ENCODE measurements around the gene TMEM269.

Gene TMEM269, protein sequence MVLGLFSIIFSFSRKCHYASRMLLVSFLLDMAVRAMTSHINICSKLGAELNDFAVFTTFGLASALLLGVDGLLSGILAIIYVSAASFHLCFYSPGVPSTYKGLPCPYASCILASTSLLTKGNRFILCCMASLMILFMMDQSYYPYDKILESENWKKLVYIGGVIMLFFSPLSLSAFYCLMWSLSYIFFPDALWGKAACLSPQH

GRCh38 chr1:42784946-42785693, at the start of gene TMEM269:
TSS of gene TMEM269 (plus strand) at chr1:42784991. CDS start at chr1:42789894, 4,903 bp downstream.
- DNase-seq = peak; percentile 81

GRCh38 chr1:42735056-42735455, 49.7 kb upstream of the TMEM269 start:
- DNase-seq = peak; percentile 58

DNA sequence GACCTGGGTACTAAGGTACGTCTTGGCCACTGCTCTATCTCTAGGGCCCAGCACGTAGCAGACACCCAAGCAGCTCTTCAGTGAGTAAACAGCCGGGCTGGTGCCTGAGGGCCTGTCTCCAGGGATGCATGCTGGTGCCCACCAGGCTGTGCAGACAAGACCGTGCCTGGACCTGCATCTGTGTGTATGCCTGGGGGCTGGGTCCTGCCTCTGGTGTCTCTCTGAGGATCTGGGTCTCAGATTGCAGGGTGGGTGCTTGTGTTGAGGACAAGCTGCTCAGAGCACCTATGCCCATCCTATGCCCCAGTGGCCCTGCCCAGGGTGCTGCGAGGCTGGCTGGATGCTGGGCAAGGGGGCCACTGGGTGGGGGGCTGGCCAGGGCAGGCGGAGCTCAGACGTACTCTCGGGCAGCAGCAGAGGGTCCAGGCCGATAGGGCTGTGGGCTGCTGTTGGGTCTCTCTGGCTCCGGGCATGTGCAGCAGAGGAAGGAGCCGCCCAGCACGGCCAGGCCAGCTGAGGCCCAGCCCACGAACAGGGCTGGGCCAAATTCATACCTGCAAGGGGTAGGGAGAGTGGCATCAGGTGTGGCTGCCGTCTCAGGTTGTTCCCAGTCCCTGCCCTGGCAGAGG, 49.2 kb upstream of the TMEM269 start:
- peak; percentile 47 for DNase-seq

- DNase-seq = peak; percentile 60
Observed at GRCh38 chr1:42736152-42736551, 48.6 kb upstream of the TMEM269 start.

DNA sequence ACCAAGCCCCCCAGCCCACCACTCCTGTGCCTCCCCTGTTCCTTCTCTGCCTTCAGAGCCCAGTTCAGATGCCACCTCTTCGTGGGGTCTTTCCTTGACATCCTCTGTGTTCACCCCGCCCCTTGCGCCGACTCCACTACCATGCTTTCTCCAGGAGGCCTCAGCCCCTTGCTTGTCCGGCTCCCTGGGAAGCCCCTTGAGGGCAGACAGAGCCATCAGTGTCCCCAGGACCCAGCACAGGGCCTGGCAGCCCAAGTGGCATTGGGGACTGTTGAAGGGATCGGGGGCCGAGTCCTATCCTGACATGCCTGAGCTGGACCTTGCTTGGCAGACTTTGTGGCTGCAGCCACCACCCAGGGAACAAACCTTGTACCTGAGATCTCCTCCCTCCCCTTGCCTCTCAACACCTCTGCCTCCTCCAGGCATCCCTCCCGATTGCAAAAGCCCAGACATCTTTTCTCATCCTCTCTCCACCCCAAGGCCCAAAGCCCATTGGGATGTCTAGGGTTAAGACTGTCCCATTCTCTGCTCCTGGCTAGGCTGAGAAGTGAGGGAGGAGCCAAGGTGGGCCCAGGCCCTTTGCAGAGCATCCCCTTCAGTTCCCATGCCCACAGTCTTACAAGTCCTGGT, 48.1 kb upstream of the TMEM269 start:
- peak; percentile 56 for DNase-seq

GRCh38 chr1:42737257-42737656, 47.5 kb upstream of the TMEM269 start:
- DNase-seq = no peak

DNA sequence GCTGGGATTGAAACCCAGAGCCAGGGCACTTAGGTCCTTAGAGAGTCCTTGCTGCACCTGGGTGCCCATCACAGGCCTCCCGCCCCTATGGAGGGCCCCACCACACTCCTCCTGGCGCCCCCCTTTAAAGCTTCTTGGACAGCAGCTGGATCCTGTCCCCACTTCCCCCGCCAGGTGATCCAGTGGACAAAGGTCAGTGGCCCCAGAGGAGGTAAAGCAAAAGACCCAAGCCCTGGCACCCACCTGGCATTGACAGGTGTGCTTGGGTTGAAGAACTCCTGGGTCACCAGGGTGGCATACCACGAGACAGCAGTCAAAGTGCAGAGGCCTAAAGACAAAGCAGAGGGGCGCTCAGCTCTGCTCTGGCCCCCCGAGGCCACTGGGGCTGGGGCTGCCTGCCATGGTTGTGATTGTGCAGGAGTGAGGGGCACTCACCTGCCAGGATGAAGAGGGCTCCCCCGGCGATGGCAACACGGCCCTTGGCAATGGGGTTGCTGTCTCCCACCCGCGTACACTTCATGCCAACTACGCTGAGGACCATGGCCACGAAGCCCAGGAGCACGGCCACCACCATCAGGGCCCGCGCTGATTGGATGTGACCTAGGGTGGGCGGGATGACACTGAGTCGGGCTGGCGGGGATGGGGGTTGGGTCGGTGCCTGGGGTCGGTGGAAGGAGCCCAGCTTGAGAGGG, 46.7 kb upstream of the TMEM269 start:
- peak; percentile 50 for DNase-seq

GRCh38 chr1:42738678-42739226, 46.0 kb upstream of the TMEM269 start:
- DNase-seq = no peak

DNA sequence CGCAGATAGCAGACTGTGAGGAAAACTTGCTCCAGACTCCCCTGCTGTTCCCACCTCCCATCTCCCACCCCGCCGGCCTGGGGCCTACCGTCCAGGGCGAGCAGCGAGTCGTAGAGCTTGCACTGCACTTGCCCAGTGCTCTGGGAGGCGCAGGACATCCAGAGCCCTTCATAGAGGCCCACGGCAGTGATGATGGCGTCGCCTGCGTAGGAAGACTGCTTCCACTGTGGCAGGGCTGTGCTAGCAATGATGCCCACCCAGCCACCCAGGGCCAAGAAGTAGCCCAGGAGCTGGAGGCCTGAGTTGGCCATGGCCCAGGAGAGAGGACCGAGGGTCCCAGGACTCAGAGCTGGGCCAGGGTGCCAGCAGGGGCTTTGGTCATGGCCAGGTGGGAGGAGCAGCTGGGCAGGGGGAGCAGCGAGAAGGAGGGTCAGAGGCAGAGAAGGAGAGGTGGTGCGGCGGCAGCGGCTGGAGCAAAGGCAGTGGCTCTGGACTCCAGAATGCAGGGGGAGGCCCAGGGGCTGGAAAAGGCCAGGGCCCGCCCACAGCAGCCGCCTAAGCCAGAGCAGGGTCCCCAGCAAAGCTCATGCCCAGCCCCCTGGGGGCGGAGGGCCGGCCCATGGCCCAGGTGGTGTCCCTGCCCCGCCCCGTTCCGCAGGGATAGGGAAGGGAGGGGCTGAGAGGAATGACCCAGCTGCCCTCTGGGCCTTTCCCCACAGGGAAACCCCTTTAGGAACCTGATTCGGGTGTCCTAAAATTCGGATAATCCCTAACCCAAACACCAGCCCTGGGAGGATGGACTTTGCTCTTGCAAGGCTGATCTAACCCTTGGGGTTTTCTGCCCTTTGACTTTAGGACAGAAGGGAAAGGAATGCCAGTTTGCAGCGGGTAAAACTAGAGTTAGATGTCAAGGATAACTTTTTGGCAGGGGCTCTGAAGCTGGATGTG, 44.8 kb upstream of the TMEM269 start, which contains the start of gene CLDN19:
CLDN19 (minus strand) TSS at position 484 of the 948 bp plus-strand sequence; CDS start at position 311, 173 bp downstream.
- no peak for DNase-seq

DNA sequence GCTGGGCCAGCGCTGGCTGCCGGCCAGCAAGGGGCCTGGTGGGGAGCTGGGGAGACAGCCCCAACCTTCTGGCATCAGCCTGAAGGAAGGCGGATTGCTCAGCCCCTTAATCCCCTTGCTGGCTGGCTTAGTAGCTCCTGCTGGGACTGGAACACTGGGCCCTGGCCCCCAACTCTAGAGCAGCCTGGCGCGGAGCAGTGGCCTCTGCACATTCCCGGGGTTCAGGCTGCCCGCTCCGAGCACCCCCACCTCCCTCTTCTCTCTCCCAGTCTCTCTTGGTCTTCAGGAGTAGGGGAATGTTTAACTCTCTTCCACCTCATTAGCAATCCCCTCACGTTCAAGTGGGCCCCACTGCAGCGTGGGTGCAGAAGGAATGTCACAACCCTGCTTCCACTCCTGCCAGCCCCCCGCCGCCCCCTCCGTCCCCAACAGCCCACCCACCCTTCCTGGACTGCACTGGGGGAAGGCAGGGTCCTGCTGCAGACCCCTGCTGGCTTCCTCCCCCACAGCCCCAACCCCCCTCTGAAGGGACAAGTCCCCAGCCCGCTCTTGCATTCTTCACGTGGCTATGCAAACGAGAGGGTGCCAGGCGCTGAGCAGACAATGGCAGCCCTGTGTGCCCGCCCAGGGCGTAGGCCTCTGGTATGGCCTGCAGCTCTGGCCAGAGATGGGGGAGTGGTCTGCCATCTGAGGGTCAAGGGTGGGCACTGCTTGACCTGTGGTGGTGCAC, 43.8 kb upstream of the TMEM269 start:
- no peak for DNase-seq

DNA sequence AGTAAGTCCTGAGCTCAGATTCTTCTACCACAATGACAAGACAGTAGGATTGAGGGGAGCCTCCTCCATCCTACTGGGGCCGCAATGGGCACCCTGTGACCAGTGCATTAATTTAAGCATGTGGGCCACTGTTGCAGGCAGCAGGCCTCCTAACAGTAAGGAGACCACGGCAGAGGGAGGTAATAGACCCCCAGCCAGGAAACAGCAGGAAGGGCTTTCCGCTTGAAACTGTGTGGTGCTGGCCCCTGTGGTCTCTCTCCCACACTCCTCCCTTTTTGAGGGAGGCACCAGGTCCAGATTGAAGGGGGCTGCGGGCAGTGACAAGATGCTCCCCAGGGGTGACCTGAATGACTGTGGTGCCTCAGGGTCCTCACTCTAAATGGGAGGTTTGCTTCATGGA, 43.1 kb upstream of the TMEM269 start:
- DNase-seq = no peak

DNA sequence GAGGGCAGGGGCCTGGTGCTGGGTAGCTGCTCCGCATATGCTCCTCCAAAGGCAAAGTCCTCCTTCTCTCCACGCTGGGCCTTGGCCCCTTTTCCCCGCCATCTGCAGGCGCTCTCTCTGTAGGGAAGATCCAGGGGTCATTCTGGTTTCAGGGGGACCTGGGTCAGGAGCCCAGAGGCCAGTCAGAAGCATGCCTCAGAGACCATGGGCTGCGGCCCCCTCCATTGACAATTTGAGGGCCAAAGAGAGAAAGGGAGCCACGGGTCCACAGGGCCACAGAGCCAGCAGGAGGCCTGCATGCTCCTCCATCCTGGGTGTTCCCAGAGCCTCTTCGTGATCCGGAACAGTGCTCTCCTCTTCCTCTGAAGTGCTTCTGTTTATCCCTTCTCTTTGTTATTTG, 42.6 kb upstream of the TMEM269 start:
- peak; percentile 46 for DNase-seq

DNA sequence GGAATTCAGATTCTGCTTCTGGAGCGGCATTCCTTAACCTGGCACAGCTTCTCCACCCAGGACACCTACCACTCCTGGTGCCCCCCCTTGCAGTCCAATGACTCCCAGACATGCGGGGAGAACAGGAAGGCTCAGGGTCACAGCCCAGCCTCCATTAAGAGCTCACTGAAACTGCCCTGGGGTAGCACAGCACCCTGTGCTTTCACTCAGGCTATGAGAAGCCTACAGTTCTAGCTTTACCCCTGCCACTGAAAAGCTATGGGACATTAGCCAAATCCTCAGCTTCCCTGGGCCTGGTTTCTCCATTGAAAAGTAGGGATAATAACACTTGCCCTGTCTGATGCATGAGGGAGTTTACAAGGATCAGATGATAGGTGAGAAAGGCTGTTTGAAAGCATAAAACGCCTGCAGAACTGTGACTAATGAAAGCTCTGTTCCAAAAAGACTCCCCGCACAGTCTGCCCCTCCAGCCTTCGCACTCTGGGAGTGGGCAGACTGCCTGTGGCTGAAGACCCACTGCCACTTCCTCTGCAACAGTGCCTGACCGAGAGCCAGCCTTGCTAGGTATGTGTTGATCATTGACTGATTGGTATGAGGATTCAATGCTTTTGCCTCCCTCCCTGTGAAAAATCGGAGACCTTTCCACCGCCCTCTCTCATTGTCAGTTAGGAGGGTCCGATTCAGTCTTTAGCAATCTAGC, 42.0 kb upstream of the TMEM269 start:
- peak; percentile 13 for DNase-seq

DNA sequence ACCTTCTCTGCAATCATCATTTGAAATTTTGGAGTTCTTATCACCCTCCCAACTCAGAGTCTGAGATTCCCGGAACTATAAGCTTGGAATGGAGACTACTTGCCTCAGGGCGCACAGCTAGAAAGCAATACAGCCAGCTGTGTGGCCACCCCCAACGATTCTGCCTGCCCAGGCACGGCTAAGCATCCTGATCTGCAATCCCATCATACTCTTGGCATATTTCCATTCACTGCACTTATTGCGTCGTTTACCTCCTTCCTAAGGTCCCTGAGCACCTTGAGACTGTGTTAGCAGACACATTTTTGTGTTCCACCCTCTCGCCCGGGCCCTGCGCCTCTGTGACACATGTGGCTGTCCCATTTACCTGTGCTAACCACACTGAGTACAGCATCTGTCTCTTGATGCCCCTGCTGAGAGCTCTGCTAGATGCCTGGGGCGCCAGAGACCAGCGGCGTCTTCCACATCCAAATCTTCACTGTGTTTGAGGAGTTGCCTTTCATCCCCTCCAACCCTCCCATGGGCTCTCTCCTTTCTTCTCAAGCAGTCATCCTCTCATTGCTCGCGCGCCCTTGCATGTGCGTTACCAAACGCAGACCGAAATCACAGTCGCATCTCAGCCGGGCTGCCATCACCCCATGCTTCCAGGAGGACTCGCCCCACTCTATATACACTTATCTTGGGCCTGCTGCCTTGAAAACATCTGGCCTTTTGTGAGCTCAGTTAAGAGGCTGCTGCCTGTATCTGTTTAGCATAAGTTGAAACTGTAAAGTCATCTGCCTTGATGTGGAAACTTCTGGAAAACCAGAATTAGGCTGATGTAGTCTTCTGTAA, 41.3 kb upstream of the TMEM269 start:
- no peak for DNase-seq

- no peak for DNase-seq
Observed at GRCh38 chr1:42744148-42744413, 40.7 kb upstream of the TMEM269 start.

DNA sequence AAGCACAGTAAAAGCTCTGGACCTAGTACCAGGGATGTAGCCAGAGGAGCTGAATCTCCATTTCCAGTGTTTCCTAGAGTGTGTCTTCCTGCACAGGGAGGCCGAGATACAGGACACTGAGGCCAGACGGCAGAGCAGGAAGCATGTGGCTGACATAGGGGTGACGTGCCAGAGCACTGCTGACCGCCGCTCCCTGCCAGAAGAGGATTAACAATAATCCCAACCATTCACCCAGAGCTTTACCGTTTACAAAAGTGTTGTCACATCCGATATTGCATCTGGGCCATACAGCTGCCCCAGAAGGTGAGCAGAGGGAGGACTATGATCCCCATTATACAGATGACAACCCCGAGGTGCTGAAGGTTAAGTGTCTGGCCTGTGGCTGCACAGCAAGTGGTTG, 38.9 kb upstream of the TMEM269 start:
- no peak for DNase-seq

- DNase-seq = no peak
Observed at GRCh38 chr1:42746436-42747105, 38.2 kb upstream of the TMEM269 start.

- DNase-seq = peak; percentile 79
Observed at GRCh38 chr1:42747125-42747524, 37.7 kb upstream of the TMEM269 start.

GRCh38 chr1:42748021-42748420, 36.8 kb upstream of the TMEM269 start:
- DNase-seq = no peak
